ENCODE results near the gene ITGBL1.

The ITGBL1 gene

DNA sequence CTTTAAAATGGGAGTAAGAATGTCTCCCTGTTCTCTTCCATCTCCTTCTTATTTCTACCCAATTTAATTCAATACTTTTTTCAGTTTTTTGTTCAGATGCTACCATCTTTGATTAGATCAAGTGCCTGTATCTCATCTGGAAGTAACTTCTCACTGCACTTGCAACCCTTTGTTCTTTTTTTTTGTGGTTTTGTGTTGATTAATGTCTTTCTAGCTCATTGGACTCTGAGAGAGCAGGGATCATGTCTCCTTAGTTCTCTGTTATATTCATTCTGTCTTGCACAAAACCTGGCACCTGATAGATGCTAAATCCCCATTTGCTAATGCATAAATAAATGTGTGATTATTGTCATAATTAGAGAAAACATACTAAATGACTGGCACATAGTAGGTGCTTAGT, 834 bp upstream of the ITGBL1 start:
- DNase-seq (ENCODE audit: low read depth in 2 of 2, low spot score in 1 of 2), result no peak

- DNase-seq (ENCODE audit: low read depth in 2 of 2, low spot score in 1 of 2), result no peak
Observed at GRCh38 chr13:101453784-101454201, 1.3 kb downstream of the ITGBL1 start.

DNA sequence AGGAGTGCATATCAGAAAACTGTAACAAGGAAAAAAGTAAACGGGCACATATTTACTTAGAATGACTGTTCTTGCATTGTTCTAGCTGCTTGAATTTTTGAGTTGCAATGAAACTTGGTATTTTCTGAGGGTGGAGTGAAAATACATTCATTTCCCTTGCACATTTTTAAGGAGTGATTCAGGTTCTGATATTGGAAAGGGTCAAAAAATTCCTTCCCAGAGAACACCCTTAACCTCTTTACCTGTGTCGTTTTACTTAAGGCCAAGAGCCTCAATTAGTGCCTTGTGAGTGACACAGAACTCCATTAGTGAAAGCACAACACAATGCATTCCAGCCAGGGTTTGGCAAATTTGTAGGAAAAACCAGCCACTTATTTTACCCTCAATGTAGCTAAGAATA, 2.3 kb downstream of the ITGBL1 start:
- no peak for DNase-seq (ENCODE audit: low read depth in 2 of 2, low spot score in 1 of 2)

DNA sequence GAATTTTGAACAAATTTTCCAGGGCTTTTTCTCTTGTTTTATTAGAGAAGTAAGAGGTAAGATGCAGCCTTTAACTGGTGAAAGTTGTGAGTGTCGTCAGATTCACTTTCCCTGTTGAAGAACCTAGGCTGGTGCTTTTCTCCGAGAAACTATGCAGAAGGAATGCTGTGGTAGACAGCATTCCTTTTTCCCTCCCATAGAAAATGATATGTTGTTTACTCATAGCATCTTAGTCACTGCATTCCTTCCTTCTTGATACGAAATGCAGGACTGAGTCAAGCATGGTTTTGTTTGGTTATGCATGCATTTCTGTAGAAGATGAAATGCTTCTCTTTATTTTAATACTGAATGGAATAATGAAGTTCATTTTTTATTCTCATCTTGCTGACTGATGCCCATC, 3.4 kb downstream of the ITGBL1 start:
- no peak for DNase-seq (ENCODE audit: low read depth in 2 of 2, low spot score in 1 of 2)

GRCh38 chr13:101457176-101457575, 4.7 kb downstream of the ITGBL1 start:
- no peak for DNase-seq (ENCODE audit: low read depth in 2 of 2, low spot score in 1 of 2)

DNA sequence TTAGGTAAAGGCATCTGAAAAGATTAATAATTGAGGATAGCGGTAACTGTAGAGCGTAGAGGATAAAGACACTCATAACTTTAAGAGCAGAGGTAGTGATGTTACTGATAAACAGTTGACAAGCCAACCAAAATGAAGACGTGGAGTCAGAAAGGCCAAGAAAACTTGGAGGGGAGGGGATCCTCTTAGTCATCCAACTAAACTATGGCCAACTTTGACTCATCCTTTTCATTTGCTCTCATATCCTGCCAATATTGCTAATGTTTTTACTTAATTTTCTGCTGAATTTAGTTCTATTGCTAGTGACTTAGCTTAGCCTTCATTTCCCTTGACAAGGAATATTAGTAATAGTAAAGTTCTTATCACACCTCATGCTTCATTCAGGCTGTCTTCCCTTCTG, 13.4 kb downstream of the ITGBL1 start:
- no peak for DNase-seq (ENCODE audit: low read depth in 2 of 2, low spot score in 1 of 2)

DNA sequence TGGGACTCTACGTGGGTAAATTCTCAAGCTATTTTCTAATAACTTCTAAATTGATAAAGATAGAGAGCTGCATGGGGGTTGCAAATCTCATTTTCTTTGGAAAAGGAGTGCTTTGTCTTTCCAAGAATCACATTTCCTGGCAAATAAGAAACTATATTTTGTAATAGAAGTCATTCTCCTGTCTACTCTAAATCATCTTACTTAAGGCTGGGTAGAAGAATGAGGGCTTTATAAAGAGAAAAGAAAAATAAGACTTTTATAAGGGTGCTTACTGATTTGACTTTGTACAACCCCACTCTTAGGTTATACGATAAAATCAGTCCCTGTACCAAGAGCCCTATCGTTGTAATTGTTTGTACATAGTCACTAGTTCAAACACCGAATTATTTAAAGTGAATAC, 14.9 kb downstream of the ITGBL1 start:
- DNase-seq (ENCODE audit: low read depth in 2 of 2, low spot score in 1 of 2), result no peak

GRCh38 chr13:101473458-101473857, 21.0 kb downstream of the ITGBL1 start:
- DNase-seq (ENCODE audit: low read depth in 2 of 2, low spot score in 1 of 2), result no peak

- no peak for DNase-seq (ENCODE audit: low read depth in 2 of 2, low spot score in 1 of 2)
Observed at GRCh38 chr13:101474419-101474957, 22.0 kb downstream of the ITGBL1 start.

DNA sequence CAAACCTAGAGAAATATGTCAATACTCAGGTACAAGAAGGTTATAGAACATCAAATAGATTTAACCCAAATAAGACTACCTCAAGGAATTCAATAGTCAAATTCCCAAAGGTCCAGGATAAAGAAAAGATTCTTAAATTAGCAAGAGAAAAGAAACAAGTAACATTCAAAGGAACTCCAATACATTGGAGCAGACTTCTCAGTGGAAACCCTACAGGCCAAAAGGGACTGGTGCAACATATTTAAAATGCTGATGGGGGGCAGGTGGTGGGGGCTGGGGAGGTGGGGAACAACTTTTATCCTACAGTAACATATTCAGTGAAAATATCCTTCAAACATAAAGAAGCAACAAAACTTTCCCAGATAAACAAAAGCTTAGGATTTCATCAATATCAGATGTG, 23.1 kb downstream of the ITGBL1 start:
- no peak for DNase-seq (ENCODE audit: low read depth in 2 of 2, low spot score in 1 of 2)

DNA sequence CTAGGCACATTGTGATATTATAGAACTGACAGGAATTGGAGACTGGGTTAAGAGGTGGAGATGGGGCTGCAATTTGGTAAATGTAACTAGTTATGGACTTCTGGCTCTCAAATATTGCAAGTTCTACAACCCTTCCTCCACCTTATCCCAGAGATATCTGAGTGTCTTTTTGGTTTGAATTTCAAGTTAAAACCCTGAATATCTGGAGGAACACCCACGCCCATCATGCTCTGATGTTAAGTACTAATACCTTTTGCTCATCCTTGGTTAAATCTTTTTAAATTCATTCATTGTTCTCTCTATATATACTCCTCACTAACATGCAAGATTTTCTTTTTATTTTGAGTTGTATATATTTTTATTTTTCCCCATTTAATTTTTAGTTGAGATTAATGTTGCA, 28.9 kb downstream of the ITGBL1 start:
- no peak for DNase-seq (ENCODE audit: low read depth in 2 of 2, low spot score in 1 of 2)

- DNase-seq (ENCODE audit: low read depth in 2 of 2, low spot score in 1 of 2), result no peak
Observed at GRCh38 chr13:101486708-101487437, 34.4 kb downstream of the ITGBL1 start.

- no peak for DNase-seq (ENCODE audit: low read depth in 2 of 2, low spot score in 1 of 2)
Observed at GRCh38 chr13:101487438-101487830, 35.0 kb downstream of the ITGBL1 start.

DNA sequence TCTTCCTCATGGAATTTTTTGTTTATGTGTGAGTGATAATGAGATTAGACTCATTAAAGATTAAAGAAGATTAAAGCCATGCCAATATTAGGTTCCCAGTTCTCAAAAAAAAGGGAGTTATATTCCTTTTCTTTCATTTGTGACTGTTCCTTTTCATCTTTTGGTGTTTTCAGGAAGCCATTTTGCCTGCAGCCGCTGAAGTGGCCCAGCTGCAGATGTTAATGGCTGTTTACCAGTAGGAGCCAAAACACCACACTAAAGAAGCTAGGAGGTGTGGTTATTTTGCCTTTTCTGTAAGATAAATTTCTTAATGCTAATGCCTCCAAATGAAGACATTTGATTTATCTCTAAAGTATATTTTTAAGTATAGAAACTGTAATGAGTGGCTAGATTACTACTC, 36.3 kb downstream of the ITGBL1 start:
- DNase-seq (ENCODE audit: low read depth in 2 of 2, low spot score in 1 of 2), result no peak

DNA sequence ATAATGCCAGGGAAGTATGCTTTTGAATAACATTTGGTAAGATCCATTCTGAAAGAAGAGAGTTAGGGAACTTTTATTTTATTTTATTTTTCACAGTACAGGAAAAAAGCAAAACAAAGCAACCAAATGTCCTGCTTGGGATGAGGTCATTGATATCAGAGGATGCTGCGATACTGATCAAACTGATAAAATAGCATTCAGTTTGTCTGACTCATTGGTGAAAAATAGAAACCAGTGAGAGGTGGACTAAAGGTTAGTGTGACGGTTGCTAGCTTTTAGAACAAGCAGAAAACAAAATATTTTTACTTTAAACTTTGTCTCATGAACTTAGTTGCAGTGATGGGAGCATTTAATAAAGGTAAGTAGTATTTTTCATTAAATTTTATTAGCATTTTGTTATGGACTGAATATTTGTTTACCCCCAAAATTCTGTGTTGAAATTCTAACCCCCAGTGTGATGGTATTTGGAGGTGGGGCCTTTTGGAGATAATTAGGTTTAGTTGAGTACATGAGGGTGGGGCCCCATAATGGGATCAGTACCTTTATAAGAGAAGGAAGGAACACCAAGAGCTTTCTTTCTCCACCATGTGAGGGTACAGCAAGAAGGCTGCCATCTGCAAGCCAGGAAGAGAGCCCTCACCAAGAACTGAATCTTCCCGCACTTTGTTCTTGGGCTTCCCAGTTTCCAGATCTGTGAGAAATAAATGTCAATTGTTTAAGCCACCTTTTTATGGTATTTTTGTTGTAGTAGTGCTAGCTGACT, 37.3 kb downstream of the ITGBL1 start:
- DNase-seq (ENCODE audit: low read depth in 2 of 2, low spot score in 1 of 2), result no peak

DNA sequence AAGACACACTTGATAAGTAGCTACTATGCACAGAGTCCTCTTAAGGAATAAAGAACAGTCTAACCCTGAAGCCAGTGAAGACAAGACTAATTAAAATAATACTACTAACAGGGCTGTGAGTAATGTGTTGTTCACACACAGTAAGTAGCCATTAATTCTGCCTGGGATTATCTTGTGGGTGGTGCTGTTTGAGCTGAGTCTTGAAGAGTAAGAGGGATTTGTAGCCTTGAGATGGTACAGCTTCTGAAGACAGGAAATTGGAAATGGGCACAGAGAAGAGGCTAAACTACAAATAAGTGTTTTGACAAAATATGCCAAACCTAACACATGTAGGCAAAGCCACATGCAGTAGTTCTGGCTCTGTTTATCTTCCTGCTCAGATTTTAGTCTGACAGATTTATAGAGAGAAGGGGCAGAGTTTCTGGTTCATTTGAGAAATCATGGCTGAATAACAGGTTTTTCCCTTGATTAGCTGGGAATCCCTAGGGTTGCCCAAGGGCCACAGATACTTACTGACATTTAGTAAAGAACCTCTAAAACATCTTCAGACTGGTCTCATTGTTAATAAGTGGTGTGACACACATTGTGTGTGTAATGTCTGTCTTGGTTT, 38.0 kb downstream of the ITGBL1 start:
- DNase-seq (ENCODE audit: low read depth in 2 of 2, low spot score in 1 of 2), result no peak

DNA sequence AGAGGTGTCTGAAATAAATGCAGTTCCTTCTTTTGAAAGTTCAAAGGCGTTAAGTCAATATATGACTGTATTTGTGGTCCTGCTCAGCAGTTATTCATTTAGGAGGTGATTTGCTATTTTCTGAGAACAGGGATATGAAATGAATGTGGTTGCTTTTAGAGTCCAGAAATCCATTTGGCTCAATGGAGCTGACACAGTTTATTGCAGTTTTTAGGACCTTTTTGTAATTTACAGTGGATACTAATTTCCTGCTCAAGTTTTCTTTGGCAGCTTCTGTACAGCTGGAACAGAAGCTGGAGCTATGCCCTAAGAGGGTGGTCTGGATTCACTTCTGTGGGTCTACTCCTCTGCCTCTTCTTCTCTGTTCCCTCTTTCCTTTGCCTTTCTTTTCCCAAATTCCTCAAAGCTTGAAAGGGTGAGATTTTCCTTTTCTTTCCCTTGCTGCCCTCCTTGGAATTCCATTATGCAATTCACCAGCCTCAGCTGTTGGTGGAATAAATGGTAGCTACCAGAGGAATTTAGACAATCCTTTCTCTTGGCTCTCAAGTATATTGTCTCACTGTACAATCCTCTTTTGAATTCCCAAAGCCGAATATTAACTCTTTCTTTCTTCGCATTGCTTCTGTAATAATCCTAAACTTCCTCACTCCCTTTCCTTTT, 39.9 kb downstream of the ITGBL1 start:
- DNase-seq (ENCODE audit: low read depth in 2 of 2, low spot score in 1 of 2), result no peak

DNA sequence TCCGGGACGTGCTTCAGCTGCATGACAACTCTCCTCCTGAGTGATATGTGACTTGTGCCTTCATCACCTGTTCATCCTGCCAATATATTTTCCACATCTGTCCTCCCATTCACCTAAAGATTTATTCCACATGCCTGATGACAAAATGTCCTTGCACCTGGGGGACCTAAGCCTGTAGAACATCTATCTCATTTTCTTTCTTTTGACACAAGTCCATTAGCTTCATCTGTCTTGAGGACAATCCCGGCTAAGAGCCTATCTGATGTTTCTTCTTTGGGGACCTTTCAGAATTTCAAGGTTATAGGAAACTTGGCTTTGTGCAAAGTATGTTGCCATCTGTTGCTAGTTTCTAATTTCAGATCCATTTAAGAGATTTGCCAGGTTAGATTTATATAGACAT, 41.1 kb downstream of the ITGBL1 start:
- DNase-seq (ENCODE audit: low read depth in 2 of 2, low spot score in 1 of 2), result no peak

- no peak for DNase-seq (ENCODE audit: low read depth in 2 of 2, low spot score in 1 of 2)
Observed at GRCh38 chr13:101499406-101499805, 46.9 kb downstream of the ITGBL1 start.

DNA sequence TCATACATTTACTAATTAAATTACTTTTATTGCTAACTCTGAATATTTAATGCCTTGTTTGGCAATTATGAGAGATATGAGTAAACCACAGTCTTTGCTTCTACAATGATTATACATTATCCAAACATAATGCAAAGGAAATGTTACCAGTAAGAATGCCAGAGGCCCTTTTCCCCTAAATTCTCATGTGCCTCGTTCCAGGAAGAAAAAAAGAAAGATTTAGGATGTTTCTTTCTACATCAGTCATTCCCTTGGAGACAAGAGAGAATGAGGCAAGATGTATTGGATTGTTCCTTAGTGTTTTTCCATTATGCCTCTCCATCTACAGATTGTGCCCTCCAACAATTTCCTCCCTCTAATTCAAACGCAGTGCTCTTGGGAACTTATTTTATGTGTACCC, 50.1 kb downstream of the ITGBL1 start:
- DNase-seq (ENCODE audit: low read depth in 2 of 2, low spot score in 1 of 2), result no peak

DNA sequence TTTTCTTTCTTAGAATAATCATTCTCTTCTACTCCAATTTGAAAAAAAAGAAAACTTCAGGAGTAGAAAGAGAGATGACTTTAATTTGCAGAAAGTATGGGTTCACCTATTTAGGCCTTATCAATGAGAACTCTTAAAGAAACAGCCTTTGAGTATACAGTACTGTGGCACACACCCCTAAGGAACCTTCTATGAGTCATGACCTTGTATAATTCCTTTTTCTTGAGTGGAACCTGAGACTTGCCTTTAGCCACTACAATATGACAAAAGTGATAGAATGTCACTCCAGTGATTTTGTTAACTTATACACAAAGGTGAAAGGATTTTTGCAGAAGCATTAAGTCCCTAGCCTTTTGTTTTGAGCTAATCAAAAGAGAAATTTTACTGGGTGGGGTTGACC, 58.7 kb downstream of the ITGBL1 start:
- DNase-seq (ENCODE audit: low read depth in 2 of 2, low spot score in 1 of 2), result no peak

- no peak for DNase-seq (ENCODE audit: low read depth in 2 of 2, low spot score in 1 of 2)
Observed at GRCh38 chr13:101511766-101512165, 59.3 kb downstream of the ITGBL1 start.

All from stimulated activated CD8-positive, alpha-beta memory T cell treated with anti-CD3 and anti-CD28 coated beads, Interleukin-4, amount 100 ng/mL, for 4 hours (primary cell).